WTC11 (cell line): Measurements from ENCODE around the gene B4GALNT1. TPM values are rescaled to one million over a fixed set of nuclear protein-coding genes. Genes with fewer than 3 reads are reported as not detected.

ENCODE experiments used
- ATAC-seq: fragments of 200-7000 bp; cut with Tn5 transposase; 2 replicates; pipeline ENCODE4 v1.10.0; 2021; ENCODE audit warnings: mild to moderate bottlenecking, moderate library complexity
- CTCF ChIA-PET: fragments of 300-600 bp; sonication (Branson Sonifier 250); formaldehyde crosslinking; loops from one replicate; lab custom pipeline; 2021; ENCODE audit warnings: antibody characterized with exemption; lab: Charles Lee
- POLR2A ChIA-PET: fragments of 350-600 bp; sonication (Branson Sonifier 250); formaldehyde crosslinking; loops from one replicate; lab custom pipeline; 2021; ENCODE audit warnings: antibody characterized with exemption; lab: Charles Lee
- DNase-seq: peaks from one replicate; pipeline ENCODE4 v3.0.0; 2021; ENCODE audit warnings: low spot score
- H3K27ac Mint-ChIP-seq: 2 replicates; pipeline ENCODE4 v1.8.0; 2021; ENCODE audit warnings: mixed read lengths
- H3K27me3 Mint-ChIP-seq: 2 replicates; pipeline ENCODE4 v1.8.0; 2021; ENCODE audit warnings: low read depth, mild to moderate bottlenecking, moderate library complexity, mixed read lengths
- H3K36me3 Mint-ChIP-seq: 2 replicates; pipeline ENCODE4 v1.8.0; 2021; ENCODE audit warnings: mixed read lengths
- H3K4me1 Mint-ChIP-seq: 2 replicates; pipeline ENCODE4 v1.8.0; 2022; ENCODE audit warnings: mixed read lengths
- H3K4me3 Mint-ChIP-seq: 2 replicates; pipeline ENCODE4 v1.8.0; 2021; ENCODE audit warnings: mild to moderate bottlenecking, moderate library complexity, mixed read lengths
- H3K9me3 Mint-ChIP-seq: 2 replicates; pipeline ENCODE4 v1.8.0; 2021; ENCODE audit warnings: mixed read lengths
- ELF4 ChIP-seq: sonication (generic); formaldehyde crosslinking; IDR thresholded peaks from 2 replicates; pipeline ENCODE4 v1.8.1; 2022; ENCODE audit warnings: low read depth, mild to moderate bottlenecking, moderate library complexity, missing genetic modification reagents
- FOXK1 ChIP-seq: sonication (generic); formaldehyde crosslinking; IDR thresholded peaks from 2 replicates; pipeline ENCODE4 v1.8.0; 2022; ENCODE audit warnings: mild to moderate bottlenecking, moderate library complexity, missing genetic modification reagents
- IRF2 ChIP-seq: sonication (generic); formaldehyde crosslinking; IDR thresholded peaks from 2 replicates; pipeline ENCODE4 v1.8.0; 2022; ENCODE audit warnings: low read depth, missing genetic modification reagents, borderline replicate concordance
- JAZF1 ChIP-seq: fragments of 250-450 bp; sonication (Bioruptor Pico); IDR thresholded peaks from 2 replicates; pipeline ENCODE4 v1.9.0; 2021; ENCODE audit warnings: moderate library complexity, mild to moderate bottlenecking, inconsistent platforms
- MYBL2 ChIP-seq: sonication (generic); formaldehyde crosslinking; IDR thresholded peaks from 2 replicates; pipeline ENCODE4 v1.8.1; 2023; ENCODE audit warnings: mild to moderate bottlenecking, moderate library complexity, missing genetic modification reagents
- NR1H2 ChIP-seq: sonication (generic); formaldehyde crosslinking; IDR thresholded peaks from 2 replicates; pipeline ENCODE4 v1.9.0; 2021; ENCODE audit warnings: mild to moderate bottlenecking, moderate library complexity, missing genetic modification reagents
- SP1 ChIP-seq: sonication (generic); formaldehyde crosslinking; conservative IDR thresholded peaks from 2 replicates; pipeline ENCODE4 v1.8.1; 2022; ENCODE audit warnings: missing genetic modification reagents
- TCF7 ChIP-seq: sonication (generic); formaldehyde crosslinking; IDR thresholded peaks from 2 replicates; pipeline ENCODE4 v1.8.0; 2022; ENCODE audit warnings: mild to moderate bottlenecking, low read depth, missing genetic modification reagents, moderate library complexity
- ZNF138 ChIP-seq: sonication (generic); formaldehyde crosslinking; conservative IDR thresholded peaks from 2 replicates; pipeline ENCODE4 v1.8.1; 2022; ENCODE audit warnings: mild to moderate bottlenecking, moderate library complexity, missing genetic modification reagents
- total RNA-seq: library from RNA; stranded (reverse); gene quantifications from 3 replicates; pipeline ENCODE4 v1.2.3, GENCODE V29; 2021
- TF ChIP-seq, protein P1 (sequence below): sonication (generic); formaldehyde crosslinking; IDR thresholded peaks from 2 replicates; pipeline ENCODE4 v1.8.1; 2022; ENCODE audit warnings: low read depth, missing genetic modification reagents, borderline replicate concordance
- TF ChIP-seq, protein P2 (sequence below): sonication (generic); formaldehyde crosslinking; IDR thresholded peaks from 2 replicates; pipeline ENCODE4 v1.8.1; 2022; ENCODE audit warnings: mild to moderate bottlenecking, moderate library complexity, missing genetic modification reagents
- TF ChIP-seq, protein P3 (sequence below): fragments of 250-450 bp; sonication (Bioruptor Pico); IDR thresholded peaks from 2 replicates; pipeline ENCODE4 v1.9.0; 2021; ENCODE audit warnings: mild to moderate bottlenecking
- TF ChIP-seq, protein P4 (sequence below): sonication (generic); formaldehyde crosslinking; IDR thresholded peaks from 2 replicates; pipeline ENCODE4 v1.8.0; 2022; ENCODE audit warnings: mild to moderate bottlenecking, missing genetic modification reagents
- TF ChIP-seq, protein P5 (sequence below): sonication (generic); formaldehyde crosslinking; IDR thresholded peaks from 2 replicates; pipeline ENCODE4 v1.8.0; 2022; ENCODE audit warnings: missing genetic modification reagents

The B4GALNT1 gene
- total RNA-seq, 1 experiment from 2014 or later, result 1.2 TPM

DNA sequence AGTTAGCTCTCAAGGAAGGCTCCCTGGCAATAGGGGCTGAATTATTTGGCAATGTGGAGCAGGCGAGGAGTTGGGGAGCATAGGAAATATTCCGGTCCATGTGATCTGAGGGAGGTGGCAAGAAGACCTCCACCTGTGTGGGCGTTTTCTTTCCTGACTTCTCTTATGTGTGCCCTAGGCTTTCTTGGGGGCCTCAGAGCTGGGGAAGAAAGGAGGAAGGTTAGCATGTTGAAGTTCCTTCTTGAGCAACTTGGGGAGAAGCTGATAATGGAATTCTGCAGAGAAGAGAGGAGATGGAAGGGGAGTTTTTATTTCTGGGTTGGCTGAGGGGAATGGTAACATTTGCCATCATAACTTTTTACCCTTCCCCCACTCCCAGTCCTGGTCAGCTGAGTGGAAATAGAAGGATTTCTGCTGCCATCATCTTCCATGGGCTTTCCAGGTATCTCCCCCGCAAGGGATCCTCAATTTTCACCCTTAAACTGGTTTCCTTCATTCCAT, 27.1 kb downstream of the B4GALNT1 start:
- TF ChIP-seq NR1H2 (CRISPR knock-in tag) (no peak), ELF4 (no peak), IRF2 (CRISPR knock-in tag) (no peak), MYBL2 (no peak)
- TF ChIP-seq, protein P1, sequence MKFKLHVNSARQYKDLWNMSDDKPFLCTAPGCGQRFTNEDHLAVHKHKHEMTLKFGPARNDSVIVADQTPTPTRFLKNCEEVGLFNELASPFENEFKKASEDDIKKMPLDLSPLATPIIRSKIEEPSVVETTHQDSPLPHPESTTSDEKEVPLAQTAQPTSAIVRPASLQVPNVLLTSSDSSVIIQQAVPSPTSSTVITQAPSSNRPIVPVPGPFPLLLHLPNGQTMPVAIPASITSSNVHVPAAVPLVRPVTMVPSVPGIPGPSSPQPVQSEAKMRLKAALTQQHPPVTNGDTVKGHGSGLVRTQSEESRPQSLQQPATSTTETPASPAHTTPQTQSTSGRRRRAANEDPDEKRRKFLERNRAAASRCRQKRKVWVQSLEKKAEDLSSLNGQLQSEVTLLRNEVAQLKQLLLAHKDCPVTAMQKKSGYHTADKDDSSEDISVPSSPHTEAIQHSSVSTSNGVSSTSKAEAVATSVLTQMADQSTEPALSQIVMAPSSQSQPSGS (CRISPR knock-in tag), result no peak
- TF ChIP-seq, protein P2, sequence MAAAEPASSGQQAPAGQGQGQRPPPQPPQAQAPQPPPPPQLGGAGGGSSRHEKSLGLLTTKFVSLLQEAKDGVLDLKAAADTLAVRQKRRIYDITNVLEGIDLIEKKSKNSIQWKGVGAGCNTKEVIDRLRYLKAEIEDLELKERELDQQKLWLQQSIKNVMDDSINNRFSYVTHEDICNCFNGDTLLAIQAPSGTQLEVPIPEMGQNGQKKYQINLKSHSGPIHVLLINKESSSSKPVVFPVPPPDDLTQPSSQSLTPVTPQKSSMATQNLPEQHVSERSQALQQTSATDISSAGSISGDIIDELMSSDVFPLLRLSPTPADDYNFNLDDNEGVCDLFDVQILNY (CRISPR knock-in tag), result no peak
- no peaks in the 10 kb centered on the region for H3K9me3 Mint-ChIP-seq
- peaks cover 6% of the 10 kb centered on the region for H3K27me3 Mint-ChIP-seq
- peaks cover 38% of the 10 kb centered on the region for H3K4me1 Mint-ChIP-seq
- DNase-seq (no peak), ATAC-seq (no peak)
- no peak overlapping the region for H3K27ac Mint-ChIP-seq
- H3K36me3 Mint-ChIP-seq, result peaks cover 15% of the 10 kb centered on the region
- peak overlapping the region; percentile 85 for H3K4me3 Mint-ChIP-seq
- ChIA-PET CTCF (interaction anchor here (1.0 to 5.0 kb wide), 4 partner anchors 15 to 130 kb away, joined by 3 to 31 read pairs (median 7); partner anchors contain the start of gene B4GALNT1), POLR2A (interaction anchor here (1.2 kb wide), 1 partner anchor 8 kb away, joined by 3 read pairs; no protein-coding TSS in a partner anchor)

DNA sequence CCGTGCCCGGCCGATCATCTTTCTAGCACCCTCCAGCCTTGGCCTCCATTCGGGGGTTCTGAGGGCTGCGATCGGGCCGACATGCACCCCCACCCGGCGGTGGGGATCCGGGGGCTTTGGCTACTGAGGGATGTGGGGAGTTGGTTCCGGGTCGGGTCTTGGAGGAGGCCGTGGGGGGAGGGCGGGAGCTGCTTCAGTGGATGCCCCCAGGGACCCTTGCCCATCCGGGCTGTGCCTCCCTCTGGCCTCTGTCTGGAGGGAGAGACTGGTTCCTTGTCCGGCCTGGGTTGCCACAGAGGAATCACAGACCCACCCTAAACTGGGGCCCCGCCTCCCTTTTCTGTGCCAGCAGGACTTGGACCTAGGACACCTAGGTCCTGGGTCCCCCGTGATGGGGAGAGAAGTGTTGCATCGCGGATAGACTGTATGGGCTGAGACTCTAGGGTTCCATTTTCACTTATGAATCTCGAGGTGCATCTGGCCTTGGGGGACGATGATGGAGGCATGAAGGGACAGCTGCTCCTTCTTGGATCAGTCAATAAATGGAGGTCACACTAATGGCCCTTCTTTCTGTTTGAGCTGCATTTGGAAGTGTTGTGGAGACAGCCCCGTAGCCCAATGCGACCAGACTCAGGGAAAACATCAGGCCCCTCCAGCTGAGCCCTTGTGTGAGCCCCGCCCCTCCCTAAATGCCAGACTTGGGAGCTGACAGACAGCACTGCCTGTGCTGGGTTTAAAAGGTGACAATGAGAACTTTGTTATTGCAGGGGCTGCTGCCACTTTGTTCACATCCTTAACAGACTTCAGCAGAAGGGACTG, 27.8 kb downstream of the B4GALNT1 start:
- Mint-ChIP-seq H3K36me3 (peaks cover 15% of the 10 kb centered on the region), H3K9me3 (no peaks in the 10 kb centered on the region), H3K4me1 (peaks cover 35% of the 10 kb centered on the region), H3K27me3 (no peaks in the 10 kb centered on the region; the same call in 1 of the 2 replicates), H3K27ac (no peak overlapping the region), H3K4me3 (peak overlapping the region; percentile 85)
- ChIA-PET POLR2A (interaction anchor here (0.5 to 1.2 kb wide), 2 partner anchors 9 to 103 kb away, joined by 3 read pairs; no protein-coding TSS in a partner anchor), CTCF (interaction anchor here (1.0 to 5.0 kb wide), 5 partner anchors 15 to 130 kb away, joined by 3 to 31 read pairs (median 4); partner anchors contain the start of gene B4GALNT1)
- ATAC-seq (peak; percentile 11), DNase-seq (no peak)
- TF ChIP-seq ZNF138 (CRISPR knock-in tag) (no peak), TCF7 (CRISPR knock-in tag) (no peak), JAZF1 (no peak), FOXK1 (CRISPR knock-in tag) (0 out of 2 replicates have a peak, but pooled peaks have one; percentile 25), SP1 (no peak)
- TF ChIP-seq, protein P3, sequence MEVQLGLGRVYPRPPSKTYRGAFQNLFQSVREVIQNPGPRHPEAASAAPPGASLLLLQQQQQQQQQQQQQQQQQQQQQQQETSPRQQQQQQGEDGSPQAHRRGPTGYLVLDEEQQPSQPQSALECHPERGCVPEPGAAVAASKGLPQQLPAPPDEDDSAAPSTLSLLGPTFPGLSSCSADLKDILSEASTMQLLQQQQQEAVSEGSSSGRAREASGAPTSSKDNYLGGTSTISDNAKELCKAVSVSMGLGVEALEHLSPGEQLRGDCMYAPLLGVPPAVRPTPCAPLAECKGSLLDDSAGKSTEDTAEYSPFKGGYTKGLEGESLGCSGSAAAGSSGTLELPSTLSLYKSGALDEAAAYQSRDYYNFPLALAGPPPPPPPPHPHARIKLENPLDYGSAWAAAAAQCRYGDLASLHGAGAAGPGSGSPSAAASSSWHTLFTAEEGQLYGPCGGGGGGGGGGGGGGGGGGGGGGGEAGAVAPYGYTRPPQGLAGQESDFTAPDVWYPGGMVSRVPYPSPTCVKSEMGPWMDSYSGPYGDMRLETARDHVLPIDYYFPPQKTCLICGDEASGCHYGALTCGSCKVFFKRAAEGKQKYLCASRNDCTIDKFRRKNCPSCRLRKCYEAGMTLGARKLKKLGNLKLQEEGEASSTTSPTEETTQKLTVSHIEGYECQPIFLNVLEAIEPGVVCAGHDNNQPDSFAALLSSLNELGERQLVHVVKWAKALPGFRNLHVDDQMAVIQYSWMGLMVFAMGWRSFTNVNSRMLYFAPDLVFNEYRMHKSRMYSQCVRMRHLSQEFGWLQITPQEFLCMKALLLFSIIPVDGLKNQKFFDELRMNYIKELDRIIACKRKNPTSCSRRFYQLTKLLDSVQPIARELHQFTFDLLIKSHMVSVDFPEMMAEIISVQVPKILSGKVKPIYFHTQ (CRISPR knock-in tag), result no peak
- TF ChIP-seq, protein P4, sequence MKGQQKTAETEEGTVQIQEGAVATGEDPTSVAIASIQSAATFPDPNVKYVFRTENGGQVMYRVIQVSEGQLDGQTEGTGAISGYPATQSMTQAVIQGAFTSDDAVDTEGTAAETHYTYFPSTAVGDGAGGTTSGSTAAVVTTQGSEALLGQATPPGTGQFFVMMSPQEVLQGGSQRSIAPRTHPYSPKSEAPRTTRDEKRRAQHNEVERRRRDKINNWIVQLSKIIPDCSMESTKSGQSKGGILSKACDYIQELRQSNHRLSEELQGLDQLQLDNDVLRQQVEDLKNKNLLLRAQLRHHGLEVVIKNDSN (CRISPR knock-in tag), result no peak
- TF ChIP-seq, protein P5, sequence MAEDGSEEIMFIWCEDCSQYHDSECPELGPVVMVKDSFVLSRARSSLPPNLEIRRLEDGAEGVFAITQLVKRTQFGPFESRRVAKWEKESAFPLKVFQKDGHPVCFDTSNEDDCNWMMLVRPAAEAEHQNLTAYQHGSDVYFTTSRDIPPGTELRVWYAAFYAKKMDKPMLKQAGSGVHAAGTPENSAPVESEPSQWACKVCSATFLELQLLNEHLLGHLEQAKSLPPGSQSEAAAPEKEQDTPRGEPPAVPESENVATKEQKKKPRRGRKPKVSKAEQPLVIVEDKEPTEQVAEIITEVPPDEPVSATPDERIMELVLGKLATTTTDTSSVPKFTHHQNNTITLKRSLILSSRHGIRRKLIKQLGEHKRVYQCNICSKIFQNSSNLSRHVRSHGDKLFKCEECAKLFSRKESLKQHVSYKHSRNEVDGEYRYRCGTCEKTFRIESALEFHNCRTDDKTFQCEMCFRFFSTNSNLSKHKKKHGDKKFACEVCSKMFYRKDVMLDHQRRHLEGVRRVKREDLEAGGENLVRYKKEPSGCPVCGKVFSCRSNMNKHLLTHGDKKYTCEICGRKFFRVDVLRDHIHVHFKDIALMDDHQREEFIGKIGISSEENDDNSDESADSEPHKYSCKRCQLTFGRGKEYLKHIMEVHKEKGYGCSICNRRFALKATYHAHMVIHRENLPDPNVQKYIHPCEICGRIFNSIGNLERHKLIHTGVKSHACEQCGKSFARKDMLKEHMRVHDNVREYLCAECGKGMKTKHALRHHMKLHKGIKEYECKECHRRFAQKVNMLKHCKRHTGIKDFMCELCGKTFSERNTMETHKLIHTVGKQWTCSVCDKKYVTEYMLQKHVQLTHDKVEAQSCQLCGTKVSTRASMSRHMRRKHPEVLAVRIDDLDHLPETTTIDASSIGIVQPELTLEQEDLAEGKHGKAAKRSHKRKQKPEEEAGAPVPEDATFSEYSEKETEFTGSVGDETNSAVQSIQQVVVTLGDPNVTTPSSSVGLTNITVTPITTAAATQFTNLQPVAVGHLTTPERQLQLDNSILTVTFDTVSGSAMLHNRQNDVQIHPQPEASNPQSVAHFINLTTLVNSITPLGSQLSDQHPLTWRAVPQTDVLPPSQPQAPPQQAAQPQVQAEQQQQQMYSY, result peak; percentile 21; the same call in 1 of the 2 replicates
- TF ChIP-seq, all 79 proteins: peak for 2
